ENCODE data around the gene NDST1. TPM values are rescaled to one million over a fixed set of nuclear protein-coding genes. Genes with fewer than 3 reads are reported as not detected.

NDST1 gene
- polyA plus RNA-seq, 1 of the 3 experiments (the other 2 are of a cell fraction) = 29.2 TPM

DNA sequence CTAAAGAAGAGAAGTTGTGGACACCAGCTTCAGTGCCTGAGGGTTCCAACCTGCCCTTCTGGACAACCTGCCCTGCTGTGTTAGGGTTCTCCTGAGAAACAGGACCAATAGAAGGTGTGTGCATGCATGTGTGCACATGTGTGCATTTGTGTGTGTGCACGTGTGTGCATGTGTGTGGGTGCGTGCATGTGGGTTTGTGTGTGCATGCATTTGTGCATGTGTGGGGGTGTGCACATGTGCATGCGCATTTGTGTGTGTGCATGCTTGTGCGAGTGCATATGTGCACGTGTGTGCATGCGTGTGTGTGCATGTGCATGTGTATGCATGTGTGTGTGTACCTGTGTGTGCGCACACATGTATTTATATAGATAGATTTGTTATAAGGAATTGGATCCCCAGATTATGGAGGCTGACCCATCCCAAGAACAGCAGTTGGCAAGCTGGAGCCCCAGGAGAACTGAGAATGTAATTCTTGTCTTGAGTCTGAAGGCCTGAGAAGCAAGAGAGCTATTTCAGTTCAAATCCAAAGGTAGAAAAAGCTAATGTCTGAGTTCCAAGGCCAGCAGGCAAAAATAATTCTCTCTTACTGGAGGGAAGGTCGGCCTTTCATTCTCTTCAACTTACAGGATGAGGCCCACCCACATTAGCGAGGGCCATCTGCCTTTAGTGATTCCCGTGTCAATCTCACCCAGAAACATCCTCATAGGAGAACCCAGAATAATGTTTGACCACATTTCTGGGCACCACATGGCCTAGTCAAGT lies 69.6 kb downstream of the NDST1 start:
- POLR2A ChIA-PET = interaction anchor here (1.1 kb wide), 1 partner anchor 84 kb away, joined by 3 read pairs; the partner anchor contains the start of gene MYOZ3
- H3K36me3 ChIP-seq (replicated peaks in 1 of 2; ENCODE audit: control insufficient read depth in 1 of 2, insufficient read depth in 2 of 2, low read length in 1 of 2) = no peaks in the 10 kb centered on the region
- WGBS (ENCODE audit: low lambda C conversion rate) = 95% methylated on average over 10 of the region's 10 CpGs
- H3K79me2 ChIP-seq (ENCODE audit: insufficient read depth) = no peaks in the 10 kb centered on the region
- H2AFZ ChIP-seq (ENCODE audit: low read depth) = no peak overlapping the region
- no peaks in the 10 kb centered on the region for H3K27me3 ChIP-seq (ENCODE audit: insufficient read depth)
- CTCF ChIA-PET = interaction anchor here (0.6 to 1.5 kb wide), 5 partner anchors 16 to 132 kb away, joined by 3 to 9 read pairs (median 3); no protein-coding TSS in a partner anchor
- no peak for TF ChIP-seq YY1 (IDR thresholded peaks at IDR 0.05; ENCODE audit: low read depth)
- no peak for TF ChIP-seq FOSL2 (IDR thresholded peaks at IDR 0.05; ENCODE audit: borderline replicate concordance, low read depth)
- TF ChIP-seq FOXM1 (IDR thresholded peaks at IDR 0.05; ENCODE audit: low read depth) = no peak
- TF ChIP-seq TAF1 (IDR thresholded peaks at IDR 0.05; ENCODE audit: borderline replicate concordance, low read depth, low read length) = no peak
- TF ChIP-seq, protein P1, sequence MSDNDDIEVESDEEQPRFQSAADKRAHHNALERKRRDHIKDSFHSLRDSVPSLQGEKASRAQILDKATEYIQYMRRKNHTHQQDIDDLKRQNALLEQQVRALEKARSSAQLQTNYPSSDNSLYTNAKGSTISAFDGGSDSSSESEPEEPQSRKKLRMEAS (IDR thresholded peaks at IDR 0.05; ENCODE audit: low read depth) = no peak
- no peak for TF ChIP-seq FOXJ3 (CRISPR knock-in tag; IDR thresholded peaks at IDR 0.05)
- TF ChIP-seq RAD21 (IDR thresholded peaks at IDR 0.05; ENCODE audit: low read length) = no peak
- TF ChIP-seq RFX5 (IDR thresholded peaks at IDR 0.05; ENCODE audit: low read length) = no peak
- TF ChIP-seq NRF1 (IDR thresholded peaks at IDR 0.05; ENCODE audit: low read depth, low read length) = no peak
- no peak for TF ChIP-seq SMC3 (IDR thresholded peaks at IDR 0.05; ENCODE audit: low read depth, low read length)
- no peak for TF ChIP-seq TEAD4 (IDR thresholded peaks at IDR 0.05; ENCODE audit: borderline replicate concordance, insufficient read depth)
- TF ChIP-seq, protein P2, sequence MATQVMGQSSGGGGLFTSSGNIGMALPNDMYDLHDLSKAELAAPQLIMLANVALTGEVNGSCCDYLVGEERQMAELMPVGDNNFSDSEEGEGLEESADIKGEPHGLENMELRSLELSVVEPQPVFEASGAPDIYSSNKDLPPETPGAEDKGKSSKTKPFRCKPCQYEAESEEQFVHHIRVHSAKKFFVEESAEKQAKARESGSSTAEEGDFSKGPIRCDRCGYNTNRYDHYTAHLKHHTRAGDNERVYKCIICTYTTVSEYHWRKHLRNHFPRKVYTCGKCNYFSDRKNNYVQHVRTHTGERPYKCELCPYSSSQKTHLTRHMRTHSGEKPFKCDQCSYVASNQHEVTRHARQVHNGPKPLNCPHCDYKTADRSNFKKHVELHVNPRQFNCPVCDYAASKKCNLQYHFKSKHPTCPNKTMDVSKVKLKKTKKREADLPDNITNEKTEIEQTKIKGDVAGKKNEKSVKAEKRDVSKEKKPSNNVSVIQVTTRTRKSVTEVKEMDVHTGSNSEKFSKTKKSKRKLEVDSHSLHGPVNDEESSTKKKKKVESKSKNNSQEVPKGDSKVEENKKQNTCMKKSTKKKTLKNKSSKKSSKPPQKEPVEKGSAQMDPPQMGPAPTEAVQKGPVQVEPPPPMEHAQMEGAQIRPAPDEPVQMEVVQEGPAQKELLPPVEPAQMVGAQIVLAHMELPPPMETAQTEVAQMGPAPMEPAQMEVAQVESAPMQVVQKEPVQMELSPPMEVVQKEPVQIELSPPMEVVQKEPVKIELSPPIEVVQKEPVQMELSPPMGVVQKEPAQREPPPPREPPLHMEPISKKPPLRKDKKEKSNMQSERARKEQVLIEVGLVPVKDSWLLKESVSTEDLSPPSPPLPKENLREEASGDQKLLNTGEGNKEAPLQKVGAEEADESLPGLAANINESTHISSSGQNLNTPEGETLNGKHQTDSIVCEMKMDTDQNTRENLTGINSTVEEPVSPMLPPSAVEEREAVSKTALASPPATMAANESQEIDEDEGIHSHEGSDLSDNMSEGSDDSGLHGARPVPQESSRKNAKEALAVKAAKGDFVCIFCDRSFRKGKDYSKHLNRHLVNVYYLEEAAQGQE (IDR thresholded peaks at IDR 0.05; ENCODE audit: low read depth, low read length) = no peak
- TF ChIP-seq, protein P3, sequence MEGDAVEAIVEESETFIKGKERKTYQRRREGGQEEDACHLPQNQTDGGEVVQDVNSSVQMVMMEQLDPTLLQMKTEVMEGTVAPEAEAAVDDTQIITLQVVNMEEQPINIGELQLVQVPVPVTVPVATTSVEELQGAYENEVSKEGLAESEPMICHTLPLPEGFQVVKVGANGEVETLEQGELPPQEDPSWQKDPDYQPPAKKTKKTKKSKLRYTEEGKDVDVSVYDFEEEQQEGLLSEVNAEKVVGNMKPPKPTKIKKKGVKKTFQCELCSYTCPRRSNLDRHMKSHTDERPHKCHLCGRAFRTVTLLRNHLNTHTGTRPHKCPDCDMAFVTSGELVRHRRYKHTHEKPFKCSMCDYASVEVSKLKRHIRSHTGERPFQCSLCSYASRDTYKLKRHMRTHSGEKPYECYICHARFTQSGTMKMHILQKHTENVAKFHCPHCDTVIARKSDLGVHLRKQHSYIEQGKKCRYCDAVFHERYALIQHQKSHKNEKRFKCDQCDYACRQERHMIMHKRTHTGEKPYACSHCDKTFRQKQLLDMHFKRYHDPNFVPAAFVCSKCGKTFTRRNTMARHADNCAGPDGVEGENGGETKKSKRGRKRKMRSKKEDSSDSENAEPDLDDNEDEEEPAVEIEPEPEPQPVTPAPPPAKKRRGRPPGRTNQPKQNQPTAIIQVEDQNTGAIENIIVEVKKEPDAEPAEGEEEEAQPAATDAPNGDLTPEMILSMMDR (IDR thresholded peaks at IDR 0.05) = no peak
- TF ChIP-seq ELF1 (IDR thresholded peaks at IDR 0.05) = no peak
- no peak for TF ChIP-seq MEF2A (IDR thresholded peaks at IDR 0.05; ENCODE audit: borderline replicate concordance, low read depth)
- no peak for TF ChIP-seq JUND (IDR thresholded peaks at IDR 0.05)
- no peak for TF ChIP-seq EZH2phosphoT487 (IDR thresholded peaks at IDR 0.05; ENCODE audit: borderline replicate concordance, low read depth)
- TF ChIP-seq, protein P4, sequence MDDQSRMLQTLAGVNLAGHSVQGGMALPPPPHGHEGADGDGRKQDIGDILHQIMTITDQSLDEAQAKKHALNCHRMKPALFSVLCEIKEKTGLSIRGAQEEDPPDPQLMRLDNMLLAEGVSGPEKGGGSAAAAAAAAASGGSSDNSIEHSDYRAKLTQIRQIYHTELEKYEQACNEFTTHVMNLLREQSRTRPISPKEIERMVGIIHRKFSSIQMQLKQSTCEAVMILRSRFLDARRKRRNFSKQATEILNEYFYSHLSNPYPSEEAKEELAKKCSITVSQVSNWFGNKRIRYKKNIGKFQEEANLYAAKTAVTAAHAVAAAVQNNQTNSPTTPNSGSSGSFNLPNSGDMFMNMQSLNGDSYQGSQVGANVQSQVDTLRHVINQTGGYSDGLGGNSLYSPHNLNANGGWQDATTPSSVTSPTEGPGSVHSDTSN (IDR thresholded peaks at IDR 0.05) = no peak
- DNase-seq = no peak
- no peak overlapping the region for H3K9ac ChIP-seq
- no peaks in the 10 kb centered on the region for H3K9me3 ChIP-seq
- H3K27ac ChIP-seq (ENCODE audit: low read depth in 2 of 2, low read length in 1 of 2) = peak overlapping the region in 1 of 2 experiments; percentile 99; a peak in 2 of 4 replicates
- H3F3A ChIP-seq (replicated peaks; ENCODE audit: insufficient read depth) = no peaks in the 10 kb centered on the region
- H3K9me2 ChIP-seq = no peaks in the 10 kb centered on the region
- no peaks in the 10 kb centered on the region for H4K20me1 ChIP-seq (ENCODE audit: insufficient read depth)
- no peak overlapping the region for H3K4me2 ChIP-seq
- H3K4me3 ChIP-seq (ENCODE audit: low read depth in 2 of 2, low read length in 1 of 2) = no peak overlapping the region
- peaks cover 8 to 69% of the 10 kb centered on the region in 2 experiments; a peak in 3 of 4 replicates for H3K4me1 ChIP-seq (ENCODE audit: control insufficient read depth in 1 of 2, insufficient read depth in 2 of 2, low read depth in 1 of 2, low read length in 1 of 2)
